GM19328 (cell line): ENCODE measurements around the gene ARHGAP42.
"Not testable (repeated sequence)": the region's sequence is repeated elsewhere in the genome, so short reads cannot be mapped to it uniquely, and the experiment has no call there.

Experiments
- ATAC-seq: cut with Tn5 transposase; IDR thresholded peaks from one replicate; pipeline ENCODE4 v1.9.1; 2021; ENCODE audit warnings: mild to moderate bottlenecking, moderate library complexity; ENCODE audit not compliant: unreplicated experiment

Gene ARHGAP42

GRCh38 chr11:100999756-101000155 is 312.7 kb downstream of the ARHGAP42 start:
- no peak for ATAC-seq

DNA sequence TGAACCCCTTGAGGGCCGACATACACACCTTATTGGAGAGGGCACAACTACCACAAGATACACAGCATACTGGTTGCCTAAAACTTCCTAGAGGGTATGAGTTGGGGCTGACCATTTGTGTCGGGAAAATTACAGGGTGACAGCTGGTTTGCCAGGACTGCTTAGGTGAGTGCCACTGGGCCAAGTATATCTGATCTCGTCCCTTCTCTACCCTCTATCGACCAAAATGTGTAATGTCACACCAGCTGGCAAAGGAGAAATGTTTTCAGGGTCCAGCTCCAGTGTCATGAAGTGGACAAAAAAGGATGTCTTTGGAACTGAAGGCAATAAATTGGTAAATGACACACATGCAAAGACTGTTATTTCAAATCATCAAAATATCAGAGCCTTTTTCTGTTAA is 316.4 kb downstream of the ARHGAP42 start:
- no peak for ATAC-seq

GRCh38 chr11:101008961-101009689 is 322.0 kb downstream of the ARHGAP42 start:
- ATAC-seq, result no peak

GRCh38 chr11:101009690-101010055 is 322.6 kb downstream of the ARHGAP42 start:
- ATAC-seq, result no peak

DNA sequence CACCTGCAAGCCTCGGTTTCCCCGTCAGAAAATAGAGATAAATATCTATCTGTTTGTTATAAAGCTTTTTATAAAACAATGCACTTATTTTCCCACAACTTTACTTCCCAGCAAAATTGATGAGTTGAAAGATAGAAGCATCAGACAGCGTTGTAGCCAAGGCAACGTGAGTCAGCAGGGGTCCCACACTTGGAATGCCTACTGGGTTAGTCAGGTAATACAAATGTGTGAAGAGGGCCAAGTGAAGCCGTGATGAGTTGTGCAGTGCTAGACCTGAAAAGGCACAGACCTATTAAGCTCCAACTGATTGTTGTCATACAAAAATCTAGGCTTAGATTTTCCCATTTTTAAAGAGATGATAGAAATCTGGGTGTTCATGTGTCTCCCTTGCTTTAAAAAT is 323.8 kb downstream of the ARHGAP42 start:
- no peak for ATAC-seq

DNA sequence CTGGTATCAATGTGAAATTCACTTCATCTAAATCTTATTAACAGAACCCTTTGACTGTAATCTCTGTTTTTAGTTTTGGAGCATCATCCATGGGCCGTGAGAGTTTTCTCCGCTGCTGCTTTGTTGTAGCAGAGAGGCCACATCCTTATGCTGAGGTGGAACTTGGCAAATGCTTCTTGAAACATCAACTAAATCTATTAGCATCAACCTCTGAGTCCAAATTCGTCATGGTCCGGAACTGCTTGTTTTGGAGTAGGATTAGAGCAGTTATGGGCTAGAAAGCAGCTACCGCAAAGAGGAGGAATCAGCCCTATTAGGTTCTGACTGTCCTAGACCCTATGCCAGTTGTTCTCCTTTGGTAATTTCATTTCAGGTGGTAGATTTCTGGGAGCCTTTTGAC is 324.8 kb downstream of the ARHGAP42 start:
- no peak for ATAC-seq

DNA sequence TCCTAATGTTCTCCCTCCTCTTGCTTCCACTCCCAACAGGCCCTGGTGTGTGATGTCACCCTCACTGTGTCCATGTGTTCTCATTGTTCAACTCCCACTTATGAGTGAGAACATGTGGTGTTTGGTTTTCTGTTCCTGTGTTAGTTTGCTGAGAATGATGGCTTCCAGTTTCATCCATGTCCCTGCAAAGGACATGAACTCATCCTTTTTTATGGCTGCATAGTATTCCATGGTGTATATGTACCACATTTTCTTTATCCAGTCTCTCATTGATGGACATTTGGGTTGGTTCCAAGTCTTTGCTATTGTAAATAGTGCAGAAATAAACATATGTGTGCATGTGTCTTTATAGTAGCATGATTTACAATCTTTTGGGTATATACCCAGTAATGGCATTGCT is 326.6 kb downstream of the ARHGAP42 start:
- ATAC-seq, result not testable (repeated sequence)

DNA sequence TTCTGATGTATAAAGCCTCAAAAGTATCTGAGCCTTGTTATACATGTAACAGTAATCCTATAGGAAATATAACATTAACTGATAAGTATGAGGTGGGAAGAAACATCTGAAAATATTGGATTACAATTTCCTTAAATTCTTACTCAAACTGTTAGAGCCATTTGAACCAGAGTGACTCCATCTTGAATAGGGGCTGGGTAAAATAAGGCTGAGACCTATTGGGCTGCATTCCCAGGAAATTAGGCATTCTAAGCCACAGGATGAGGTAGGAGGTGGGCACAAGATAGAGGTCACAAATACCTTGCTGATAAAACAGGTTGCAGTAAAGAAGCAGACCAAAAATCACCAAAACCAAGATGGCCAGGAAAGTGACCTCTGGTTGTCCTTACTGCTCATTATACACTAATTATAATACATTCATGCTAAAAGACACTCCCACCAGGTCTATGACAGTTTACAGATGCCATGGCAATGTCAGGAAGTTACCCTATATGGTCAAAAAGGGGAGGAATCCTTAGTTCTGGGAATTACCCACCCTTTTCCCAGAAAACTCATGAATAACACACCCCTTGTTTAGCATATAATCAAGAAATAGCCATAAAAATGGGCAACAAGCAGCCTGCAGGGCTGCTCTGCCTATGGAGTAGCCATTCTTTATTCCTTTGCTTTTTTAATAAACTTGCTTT is 327.7 kb downstream of the ARHGAP42 start:
- no peak for ATAC-seq

DNA sequence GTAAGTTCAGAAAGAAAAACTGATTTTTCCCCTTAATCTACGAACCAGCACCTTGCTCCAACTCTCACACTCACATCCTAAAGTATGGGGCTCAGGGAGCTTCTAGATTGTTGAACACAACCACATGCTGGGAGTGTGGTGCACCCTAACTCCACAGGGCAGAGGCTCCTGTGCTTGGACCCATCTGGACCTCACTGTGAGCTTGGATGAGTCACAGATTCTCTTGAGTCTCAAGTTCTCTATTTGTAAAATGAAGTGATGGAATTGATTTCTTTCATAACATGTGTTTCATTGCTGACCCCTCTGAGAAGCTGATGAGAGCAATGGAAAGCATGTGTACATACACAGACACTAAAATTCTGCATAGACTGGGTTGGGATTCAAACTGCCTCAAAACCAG is 332.8 kb downstream of the ARHGAP42 start:
- no peak for ATAC-seq

DNA sequence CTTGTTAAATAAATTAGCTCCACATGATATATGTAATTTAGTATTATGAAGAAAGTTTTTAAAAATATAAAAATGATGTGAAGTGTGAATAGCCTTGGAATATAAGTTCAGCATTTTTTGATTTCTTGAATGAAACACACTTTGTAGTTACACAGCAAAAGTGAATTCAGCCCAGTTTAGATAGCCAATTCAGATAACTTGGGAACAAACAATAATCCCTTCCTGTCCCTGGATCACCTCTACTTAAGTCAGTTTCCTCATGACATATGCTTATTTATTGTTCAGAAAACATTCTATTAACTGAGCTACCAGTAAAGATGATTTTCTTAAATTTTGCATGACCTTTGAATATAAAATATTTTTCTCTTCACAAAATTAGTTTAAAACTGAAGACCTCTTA is 335.2 kb downstream of the ARHGAP42 start:
- ATAC-seq, result no peak

- no peak for ATAC-seq
These were observed 341.6 kb downstream of the ARHGAP42 start for GRCh38 chr11:101028644-101029043.

DNA sequence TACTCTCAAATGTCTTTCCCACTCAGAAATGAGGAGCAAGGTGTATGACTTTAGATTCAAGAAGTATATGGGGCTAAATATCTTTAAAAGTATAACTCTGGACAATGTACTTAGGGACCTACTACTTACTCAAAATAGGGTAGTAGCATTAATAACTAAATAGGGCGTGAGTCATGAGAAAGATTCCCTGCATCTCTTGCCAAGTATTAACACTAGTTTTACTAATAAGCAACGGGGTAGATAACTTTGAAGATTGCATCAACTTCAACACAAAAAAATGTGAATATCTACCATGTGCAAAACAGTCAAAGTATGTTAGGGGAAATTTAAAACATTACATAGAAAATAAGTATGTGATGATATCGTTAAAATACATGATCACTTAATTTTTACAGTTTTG is 342.9 kb downstream of the ARHGAP42 start:
- no peak for ATAC-seq

DNA sequence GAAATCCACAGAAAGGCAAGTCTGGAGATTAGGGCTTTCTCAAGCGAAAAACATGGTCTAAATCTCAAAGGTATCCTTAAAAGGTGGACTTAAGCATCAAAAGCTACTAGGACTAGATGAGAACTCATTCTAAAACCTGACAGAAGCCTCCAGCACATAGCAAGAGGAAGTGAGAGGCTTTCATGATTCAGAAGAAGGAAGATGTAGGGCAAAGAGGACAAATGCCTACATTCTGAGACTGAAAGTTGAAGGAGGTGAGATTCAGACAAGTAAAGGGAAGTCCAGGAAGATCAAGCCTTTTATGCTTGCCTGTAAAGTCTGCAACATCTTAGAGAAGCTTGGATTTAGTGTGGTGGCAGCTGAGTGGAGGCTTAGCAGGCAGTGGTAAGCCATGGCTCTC is 343.6 kb downstream of the ARHGAP42 start:
- no peak for ATAC-seq

- ATAC-seq, result no peak
These were observed 344.6 kb downstream of the ARHGAP42 start for GRCh38 chr11:101031713-101032112.

GRCh38 chr11:101032991-101033390 is 345.9 kb downstream of the ARHGAP42 start:
- no peak for ATAC-seq

GRCh38 chr11:101034076-101034475 is 347.0 kb downstream of the ARHGAP42 start:
- ATAC-seq, result no peak

DNA sequence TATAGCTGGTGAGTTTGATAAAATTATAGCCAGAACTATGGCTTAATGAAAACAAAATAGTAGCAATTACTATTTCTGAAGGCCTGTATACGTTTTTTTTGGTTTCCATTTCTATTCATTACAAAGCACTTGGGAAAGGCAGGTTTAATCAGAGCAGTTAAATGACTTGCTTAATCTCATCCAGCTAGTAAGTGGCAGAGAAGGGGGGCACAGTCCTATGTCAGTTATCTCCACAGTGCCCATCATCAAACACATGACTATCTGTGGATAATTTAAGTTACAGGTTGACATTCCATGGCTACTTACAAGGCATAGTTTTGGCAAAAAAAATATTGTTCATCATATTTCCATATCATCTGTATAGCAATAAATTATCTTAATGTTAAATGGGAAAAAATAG is 348.8 kb downstream of the ARHGAP42 start:
- no peak for ATAC-seq
